Heart right ventricle (tissue), 16 donors: ENCODE measurements around the gene EFCAB11. TPM values are rescaled to one million over a fixed set of nuclear protein-coding genes. Genes with fewer than 3 reads are reported as not detected.

ENCODE experiments used
- ATAC-seq, 8 donors: fragments of 200-7000 bp; cut with Tn5 transposase; one replicate each; pipeline ENCODE4 v1.9.1; 2020; ENCODE audit warnings: mild to moderate bottlenecking in 8 of 8, moderate library complexity in 8 of 8, moderate number of reproducible peaks in 1 of 8
- DNase-seq, 2 donors: peaks; one replicate each; pipeline ENCODE4 v3.0.0-alpha.2; 2020
- H3K27ac ChIP-seq, 10 donors: fragments of 200-600 bp; sonication (generic) in 2 of 10; one replicate each; pipeline versions ENCODE4 v1.5.0 to v1.8.0; 2020 to 2022; ENCODE audit warnings: mild to moderate bottlenecking in 3 of 10
- H3K27me3 ChIP-seq, 7 donors: fragments of 200-600 bp; one replicate each; pipeline ENCODE4 v1.8.0; 2021 to 2022; ENCODE audit warnings: mild to moderate bottlenecking in 2 of 7
- H3K36me3 ChIP-seq, 9 donors: fragments of 200-600 bp; sonication (generic) in 1 of 9; one replicate each; pipeline versions ENCODE4 v1.5.0 to v1.8.0; 2020 to 2022; ENCODE audit warnings: mild to moderate bottlenecking in 2 of 9
- H3K4me1 ChIP-seq, 9 donors: fragments of 200-600 bp; sonication (generic) in 1 of 9; one replicate each; pipeline versions ENCODE4 v1.5.0 to v1.8.0; 2020 to 2022; ENCODE audit warnings: mild to moderate bottlenecking in 4 of 9
- H3K4me3 ChIP-seq, 10 donors: fragments of 200-600 bp; sonication (generic) in 2 of 10; one replicate each; pipeline versions ENCODE4 v1.5.0 to v1.8.0; 2020 to 2022; ENCODE audit warnings: mild to moderate bottlenecking in 7 of 10, moderate library complexity in 2 of 10
- H3K9me3 ChIP-seq, 11 donors: fragments of 200-600 bp in 10 of 11; sonication (generic) in 2 of 11; one replicate each; pipeline versions ENCODE4 v1.5.0 to v1.8.0; 2013 to 2022; ENCODE audit warnings: mild to moderate bottlenecking in 2 of 11, control low read depth in 1 of 11, moderate library complexity in 1 of 11
- CTCF ChIP-seq, 9 donors: fragments of 200-600 bp; sonication (generic) in 2 of 9; IDR thresholded peaks; one replicate each; pipeline versions ENCODE4 v1.5.0 to v1.8.0; 2021 to 2022; ENCODE audit warnings: antibody characterized with exemption in 9 of 9, mild to moderate bottlenecking in 5 of 9, moderate library complexity in 1 of 9
- WGBS, 2 donors: extraction: QIAGEN DNeasy Blood & Tissue Kit; methylation state at CpG; one replicate each; pipeline ENCODE4 v1.1.7; 2013; ENCODE audit warnings: inconsistent platforms in 1 of 2; 5-methylcytosine and 5-hydroxymethylcytosine counted together
- intact Hi-C, 10 donors: fragments of 100-400 bp; cut with DNase I; formaldehyde crosslinking; loops; one replicate each; pipeline versions ENCODE4 v1.11.1 to v1.14.2; 2022
- polyA plus RNA-seq, 2 donors: library from polyadenylated mRNA; stranded (reverse); fragments of 200-250 nt; gene quantifications; one replicate each; pipeline ENCODE4 v1.2.3, GENCODE V29; 2013
- total RNA-seq, 10 donors: library from RNA; stranded (reverse); fragmentation: NEBNext Ultra II Directional in 3 of 10; extraction: Animal tissue kit (Norgen Biotek cat#: 25700) in 3 of 10; gene quantifications; one replicate each; pipeline versions ENCODE4 v1.2.1 to v1.2.4, GENCODE V29; 2021 to 2023
- donor health status: Arrhythmogenic right ventricular cardiomyopathy.
- donor health status: ischemic (EF 13 %, LVEDD 7.1; RV severe dilation, severe dysfunction).
- donor health status: healthy with polysubstance abuse.
- donor health status: DM: no; HTN: yes; CAD: no.
- donor health status: DM: no; HTN: no; CAD: no.
- donor health status: ischemic (EF 25% LVEDD 6.9; RV normal size, moderate dysfunction).
- donor health status: ischemic (EF 25% LVEDD 5.7; RV mildly dilated, moderate dysfunction).
- donor health status: healthy.
- donor health status: DM: yes; HTN: yes; CAD: no.
- donor health status: Ischemic cardiomyopathy.
- donor health status: ischemic (EF 35%, LVEDD 5.7; RV mildly dilated, moderate dysfunction).
- donor health status: nonischemic (EF 11% LVEDD 7.7; RV severe dilation, severe dysfunction).
- donor health status: DM: yes; HTN: yes; CAD: no.
- donor health status: PGD.
- donor health status: ischemic (EF 29% LVEDD 5.4; RV normal size, mild dysfunction).
- donor health status: nonischemic (EF 23%, LVEDD 6.1; RV moderate dilation, normal function).

The EFCAB11 gene
- total and polyA plus RNA-seq, 12 donors, result 0.95 to 6.7 (median 3.4) TPM

DNA sequence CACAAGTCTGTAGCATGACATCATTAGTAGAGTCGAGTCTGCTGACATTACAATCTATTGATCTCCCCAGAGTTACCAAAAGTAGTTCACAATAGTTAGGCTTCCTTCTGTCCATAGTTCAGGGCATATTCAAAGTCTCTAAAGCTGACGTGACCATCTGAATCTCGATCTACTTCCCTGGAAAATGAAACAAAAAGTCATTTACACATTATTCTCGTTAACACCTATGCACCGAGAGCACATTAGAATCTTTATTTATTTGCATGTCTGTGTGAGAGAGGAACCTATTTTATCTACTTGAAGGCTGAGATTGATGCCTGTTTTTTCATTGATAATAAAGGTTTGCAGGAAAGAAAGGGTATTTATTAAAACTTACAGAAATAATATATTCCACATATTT lies 157.4 kb downstream of the EFCAB11 start:
- no peaks in the 10 kb centered on the region for H3K9me3 ChIP-seq
- intact Hi-C loops, result no loop called here
- H3K4me3 ChIP-seq, result no peak overlapping the region
- no peaks in the 10 kb centered on the region for H3K27me3 ChIP-seq
- no peaks in the 10 kb centered on the region for H3K36me3 ChIP-seq
- WGBS, 2 donors, result 75 to 77% methylated on average over 5 of the region's 5 CpGs
- no peak overlapping the region for H3K27ac ChIP-seq
- DNase-seq, result no peak
- no peak for ATAC-seq
- H3K4me1 ChIP-seq, result peaks cover 0 to 8% (median 0%) of the 10 kb centered on the region in 9 donors
- no peak for TF ChIP-seq CTCF (IDR thresholded peaks at IDR 0.05)

- intact Hi-C loops, result no loop called here
Measured at GRCh38 chr14:89794096-89794495, 160.4 kb downstream of the EFCAB11 start.

DNA sequence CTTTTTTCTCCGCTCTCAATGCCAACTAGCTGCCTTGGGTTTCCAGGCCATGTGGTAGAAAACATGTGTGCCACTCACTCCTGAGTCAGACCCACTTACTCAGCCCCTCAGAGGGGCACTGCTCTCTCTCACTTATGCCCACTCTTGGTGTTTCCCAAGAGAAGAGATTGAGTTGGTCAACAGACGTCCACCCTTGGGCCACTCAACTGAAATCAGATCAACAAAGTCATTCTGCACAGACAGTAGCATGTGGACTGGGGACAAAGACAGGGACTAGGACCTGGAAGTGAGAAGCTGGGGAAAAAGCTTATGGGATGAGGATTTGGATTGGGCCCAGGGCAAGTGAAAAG lies 161.2 kb downstream of the EFCAB11 start:
- ATAC-seq (peak in 2 of 8 donors; percentile 11 to 38), DNase-seq (no peak)
- no peaks in the 10 kb centered on the region for H3K27me3 ChIP-seq
- TF ChIP-seq CTCF (IDR thresholded peaks at IDR 0.05), result no peak
- no peaks in the 10 kb centered on the region for H3K36me3 ChIP-seq
- intact Hi-C loops, result no loop called here
- peaks cover 0 to 8% (median 0%) of the 10 kb centered on the region in 9 donors for H3K4me1 ChIP-seq
- WGBS, 2 donors, result 82 to 87% methylated on average over 2 of the region's 2 CpGs
- H3K4me3 ChIP-seq, result no peak overlapping the region
- peak overlapping the region in 7 of 10 donors; percentile 12 to 56 (median 43) for H3K27ac ChIP-seq
- H3K9me3 ChIP-seq, result no peaks in the 10 kb centered on the region

More at GRCh38 chr14:89794096-89794495, 160.4 kb downstream of the EFCAB11 start:
- H3K4me3 ChIP-seq, result no peak overlapping the region
- H3K27me3 ChIP-seq, result no peaks in the 10 kb centered on the region
- peak overlapping the region in 5 of 10 donors; percentile 12 to 56 (median 52) for H3K27ac ChIP-seq
- peak in 1 of 2 donors; percentile 52 for DNase-seq
- H3K4me1 ChIP-seq, result peaks cover 0 to 8% (median 0%) of the 10 kb centered on the region in 9 donors
- ATAC-seq, result peak in 7 of 8 donors; percentile 10 to 75 (median 45)
- WGBS, 2 donors, result 48 to 54% methylated on average over 3 of the region's 3 CpGs
- H3K9me3 ChIP-seq, result no peaks in the 10 kb centered on the region
- no peaks in the 10 kb centered on the region for H3K36me3 ChIP-seq
- TF ChIP-seq CTCF (IDR thresholded peaks at IDR 0.05), result no peak

DNA sequence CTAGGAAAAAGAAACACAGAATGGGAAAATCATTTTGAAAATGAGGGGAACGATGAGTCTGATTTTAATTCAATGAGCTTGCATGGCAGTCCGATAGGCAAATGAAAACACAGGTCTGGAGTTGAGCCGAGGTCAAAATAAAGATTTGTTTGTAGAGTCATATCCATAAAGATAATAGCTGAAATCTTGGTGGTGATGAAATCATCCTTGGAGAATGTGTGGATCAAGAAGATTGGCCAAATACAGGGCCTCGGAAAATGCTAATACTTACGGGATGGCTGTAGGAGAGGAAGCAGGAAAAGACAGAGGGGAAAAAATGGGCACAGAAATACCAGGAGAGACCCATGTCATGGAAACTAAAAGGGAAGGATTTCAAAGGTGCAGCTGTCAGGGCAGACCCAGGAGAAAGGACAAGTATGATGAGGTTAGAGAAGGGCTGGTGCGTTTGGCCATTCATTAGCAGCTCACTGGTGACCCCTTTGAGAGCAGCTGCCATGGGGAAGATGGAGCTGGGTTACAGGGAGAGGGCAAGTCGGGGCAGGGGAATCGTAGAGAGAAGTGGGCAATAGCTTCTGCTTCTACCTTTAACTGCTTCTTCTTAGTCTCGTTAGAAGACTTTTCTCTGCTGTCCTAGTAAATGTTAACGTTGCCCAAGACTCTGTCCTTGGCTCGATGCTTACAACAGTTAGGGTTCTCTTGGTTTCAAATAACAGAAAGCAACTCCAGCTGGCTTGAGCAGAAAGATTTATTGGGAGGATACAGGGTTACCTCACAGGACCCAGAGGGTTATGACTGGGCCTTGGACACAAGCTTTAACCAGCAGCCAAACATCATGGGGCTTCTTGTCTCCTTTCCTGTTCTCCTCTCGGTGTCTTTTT lies 161.8 kb downstream of the EFCAB11 start:
- intact Hi-C loops, result no loop called here
- DNase-seq (peak in 1 of 2 donors; percentile 12), ATAC-seq (peak; percentile 52 to 93 (median 81))
- no peaks in the 10 kb centered on the region for H3K27me3 ChIP-seq
- no peak for TF ChIP-seq CTCF (IDR thresholded peaks at IDR 0.05)
- H3K4me1 ChIP-seq, result peaks cover 0 to 8% (median 0%) of the 10 kb centered on the region in 9 donors
- no peaks in the 10 kb centered on the region for H3K36me3 ChIP-seq
- WGBS, 2 donors, result 75 to 79% methylated on average over 12 of the region's 12 CpGs
- peak overlapping the region in 8 of 10 donors; percentile 19 to 64 (median 43) for H3K27ac ChIP-seq
- H3K9me3 ChIP-seq, result no peaks in the 10 kb centered on the region
- no peak overlapping the region for H3K4me3 ChIP-seq
